ENCODE measurements around the gene PIN4.
"Not testable (repeated sequence)": the region's sequence is repeated elsewhere in the genome, so short reads cannot be mapped to it uniquely, and the experiment has no call there.

Gene PIN4

DNA sequence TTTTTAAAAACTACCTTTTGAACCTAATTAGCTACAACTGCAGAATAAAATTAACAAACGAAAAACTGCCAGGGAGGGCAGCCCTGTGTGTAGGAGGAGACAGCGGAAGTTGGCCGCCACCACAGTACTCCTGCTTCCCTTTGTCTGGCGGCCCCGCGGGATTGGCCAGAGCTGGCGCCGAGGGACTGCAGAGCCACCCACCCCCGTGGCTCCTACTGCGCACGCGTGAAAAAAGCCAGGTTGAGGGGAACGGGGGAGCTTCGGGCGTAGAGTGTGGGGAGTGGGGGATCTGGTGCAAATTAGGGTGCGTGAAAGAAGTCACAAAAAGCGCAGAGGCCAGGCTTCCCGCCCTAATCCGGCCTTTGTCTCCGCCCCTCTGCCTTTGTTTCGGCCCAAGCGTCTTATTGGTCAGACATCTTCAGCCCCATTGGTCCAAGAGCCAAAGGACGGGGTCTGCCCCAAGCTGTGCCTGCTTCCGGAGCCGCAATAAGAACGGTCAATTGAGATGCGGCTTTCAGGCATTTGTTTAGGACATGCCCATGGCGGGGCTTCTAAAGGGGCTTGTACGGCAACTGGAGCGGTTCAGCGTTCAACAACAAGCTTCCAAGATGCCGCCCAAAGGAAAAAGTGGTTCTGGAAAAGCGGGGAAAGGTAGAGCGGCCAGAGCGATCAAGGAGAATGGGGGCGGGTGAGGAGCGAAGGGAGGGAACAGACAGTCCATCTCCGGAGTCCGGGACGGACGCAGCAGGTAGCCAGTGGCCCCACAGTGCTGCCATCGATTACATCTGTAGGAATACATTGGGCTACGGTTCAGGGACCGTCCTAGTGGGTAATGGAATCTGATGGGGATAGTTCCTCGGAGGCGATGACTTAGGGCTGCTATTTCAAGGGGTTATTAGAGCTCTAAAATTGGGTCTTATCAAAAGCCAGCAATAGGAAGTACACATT is at the start of gene PIN4:
PIN4 (plus strand) TSS at position 580 of the 948 bp plus-strand sequence; CDS start at position 609, 29 bp downstream.
- DNase-seq: peak; percentile 97

DNA sequence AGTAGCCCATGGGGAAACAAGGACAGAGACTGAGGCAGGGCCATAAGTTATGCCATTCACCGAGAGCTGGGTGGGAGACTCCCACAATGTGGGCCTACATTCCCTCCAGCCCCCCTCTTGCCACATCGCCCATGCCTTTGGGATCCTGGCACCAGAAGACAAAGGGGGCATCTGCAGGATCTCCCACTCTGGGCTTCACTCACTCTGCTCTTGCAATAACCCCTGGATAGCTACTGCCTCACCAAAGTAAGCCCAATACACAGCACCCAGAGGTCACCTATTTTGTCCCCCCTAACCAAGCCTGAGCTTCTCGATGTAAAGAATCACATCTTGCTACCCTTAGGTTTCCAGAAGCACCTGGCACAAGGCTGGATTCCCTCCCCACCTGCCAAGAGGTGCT is 49.1 kb upstream of the PIN4 start:
- no peak for DNase-seq

DNA sequence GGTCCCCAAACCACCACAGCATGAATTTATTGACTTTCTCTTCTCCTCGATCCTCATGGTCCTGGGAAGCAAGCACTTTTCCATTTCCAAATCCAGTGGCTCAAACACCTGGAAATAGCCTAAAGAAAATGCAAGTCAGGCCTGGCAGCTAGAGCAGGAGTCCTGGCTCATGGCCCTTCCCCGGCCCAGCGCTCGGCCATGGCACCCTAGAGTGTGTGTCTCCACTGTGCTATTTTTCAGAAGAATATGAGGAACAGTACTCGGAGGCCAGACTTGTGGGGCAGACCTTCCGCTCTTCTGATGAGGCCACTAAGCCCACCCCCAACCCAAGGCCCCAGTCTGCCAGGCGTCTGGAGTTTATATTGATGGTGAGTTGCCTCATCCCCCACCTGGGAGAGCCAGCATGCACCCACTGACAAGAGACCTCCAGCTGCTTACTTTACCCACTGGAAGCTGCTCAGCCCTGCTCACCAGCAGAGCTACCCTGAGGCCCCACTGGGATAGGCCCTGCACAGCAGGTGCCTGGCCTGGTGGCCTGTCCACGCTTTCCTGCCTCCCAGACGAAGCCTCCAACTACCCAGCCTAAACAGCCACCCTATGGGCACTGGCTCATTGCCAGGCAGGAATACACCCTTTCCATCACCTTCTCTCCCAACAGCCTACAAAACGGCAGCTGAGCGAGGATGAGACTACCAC is 47.6 kb upstream of the PIN4 start:
- no peak for DNase-seq

DNA sequence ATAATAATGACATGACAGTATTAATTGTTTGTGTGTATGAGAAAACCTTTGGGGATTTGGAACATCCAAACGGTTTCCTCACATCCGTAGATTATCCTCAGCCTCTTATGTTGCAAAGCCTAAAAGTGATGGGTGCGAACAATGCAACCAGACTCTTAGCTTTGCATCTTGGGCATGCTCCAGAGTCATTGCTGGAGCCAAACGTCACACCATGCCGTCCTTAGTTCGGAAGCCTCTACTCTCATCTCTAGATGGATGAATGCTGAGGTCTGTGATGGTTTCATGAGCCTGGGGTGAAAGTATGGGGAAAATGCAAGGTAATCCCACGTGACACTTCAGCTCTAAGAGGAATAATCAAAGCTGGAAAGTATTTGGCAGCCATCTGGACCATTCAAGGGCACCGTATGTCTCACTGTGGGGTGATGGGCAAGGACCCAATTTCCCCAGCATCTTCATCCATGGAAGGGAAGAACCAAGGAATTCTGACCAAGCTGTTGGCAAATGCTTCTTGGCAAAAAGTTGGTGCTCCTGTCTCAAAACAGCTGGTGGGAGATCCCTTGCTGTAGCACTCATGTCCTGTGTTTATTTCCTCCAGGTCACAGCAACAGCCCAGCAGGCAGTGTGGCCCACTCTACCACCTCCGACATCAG is 43.6 kb upstream of the PIN4 start:
- no peak for DNase-seq

DNA sequence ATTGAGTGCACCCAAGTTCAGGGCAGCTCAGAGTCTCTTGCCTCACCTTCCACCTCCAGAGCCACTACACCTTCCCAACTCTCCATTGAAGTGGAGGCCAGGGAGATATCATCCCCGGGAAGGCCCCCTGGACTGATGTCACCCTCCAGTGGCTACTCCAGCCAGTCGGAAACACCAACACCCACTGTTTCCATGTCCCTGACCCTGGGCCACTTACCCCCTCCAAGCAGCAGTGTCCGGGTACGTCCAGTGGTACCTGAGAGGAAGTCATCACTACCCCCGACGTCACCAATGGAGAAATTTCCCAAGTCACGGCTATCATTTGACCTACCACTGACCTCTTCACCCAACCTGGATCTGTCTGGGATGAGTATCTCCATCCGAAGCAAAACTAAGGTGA is 42.0 kb upstream of the PIN4 start:
- no peak for DNase-seq

DNA sequence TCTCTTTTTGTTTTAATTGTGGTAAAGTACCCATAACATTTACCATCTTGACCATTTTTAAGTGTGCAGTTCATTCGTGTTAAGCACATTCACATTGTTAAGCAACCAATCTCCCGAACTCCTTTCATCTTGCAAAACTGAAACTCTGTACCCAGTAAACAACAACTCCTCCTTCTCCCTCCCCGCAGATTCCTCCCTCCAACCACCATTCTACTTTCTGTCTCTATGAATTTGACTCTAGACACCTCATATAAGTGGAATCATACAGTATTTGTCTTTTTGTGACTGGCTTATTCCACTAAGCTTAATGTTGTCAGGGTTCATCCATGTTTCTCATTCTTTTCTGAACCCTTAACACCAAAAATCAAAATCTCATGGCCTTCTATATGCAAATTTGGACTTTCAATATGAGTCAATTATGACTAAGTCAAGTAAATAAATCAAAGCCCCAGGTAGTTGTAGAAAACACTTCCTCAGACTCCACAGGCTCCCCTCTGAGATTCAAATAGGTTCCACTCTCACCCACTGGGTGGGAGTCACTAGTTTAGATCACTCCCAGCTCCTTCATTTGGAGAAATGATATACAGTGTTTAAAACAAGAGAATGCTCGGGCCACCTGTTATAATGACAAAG is 40.1 kb upstream of the PIN4 start:
- no peak for DNase-seq

DNA sequence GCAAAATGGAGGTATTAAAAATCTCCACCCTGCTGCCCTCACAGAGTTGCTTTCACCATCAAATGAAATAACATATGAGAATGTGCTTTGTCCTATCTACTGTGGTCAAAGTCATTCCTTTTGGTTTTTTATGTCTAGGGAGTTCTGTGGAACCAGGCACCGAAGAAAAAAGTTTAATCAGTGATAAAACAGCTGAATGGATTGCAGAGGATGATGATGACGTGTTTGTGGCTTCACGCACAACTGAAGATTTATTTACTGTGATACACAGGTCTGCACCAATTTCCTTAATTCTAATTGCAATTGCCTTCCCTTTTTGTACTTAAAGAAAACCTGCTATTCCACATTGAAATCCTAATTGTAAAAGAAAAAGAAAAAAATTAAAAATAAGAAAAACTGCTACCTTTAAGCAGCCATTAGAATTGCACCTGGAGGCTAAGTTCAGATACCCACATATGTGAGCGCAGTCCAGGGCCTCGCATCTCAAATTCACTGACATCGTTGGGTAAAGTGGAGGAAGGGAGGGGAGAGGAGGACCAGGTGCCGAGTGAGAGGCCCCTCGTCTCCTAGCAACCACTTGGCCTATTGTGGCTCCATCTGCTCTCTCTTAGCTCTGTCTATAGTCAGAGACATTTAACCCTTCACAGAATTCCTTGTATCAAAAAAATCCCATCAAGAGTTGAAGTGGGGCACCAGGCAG is 39.3 kb upstream of the PIN4 start:
- peak; percentile 70 for DNase-seq

DNA sequence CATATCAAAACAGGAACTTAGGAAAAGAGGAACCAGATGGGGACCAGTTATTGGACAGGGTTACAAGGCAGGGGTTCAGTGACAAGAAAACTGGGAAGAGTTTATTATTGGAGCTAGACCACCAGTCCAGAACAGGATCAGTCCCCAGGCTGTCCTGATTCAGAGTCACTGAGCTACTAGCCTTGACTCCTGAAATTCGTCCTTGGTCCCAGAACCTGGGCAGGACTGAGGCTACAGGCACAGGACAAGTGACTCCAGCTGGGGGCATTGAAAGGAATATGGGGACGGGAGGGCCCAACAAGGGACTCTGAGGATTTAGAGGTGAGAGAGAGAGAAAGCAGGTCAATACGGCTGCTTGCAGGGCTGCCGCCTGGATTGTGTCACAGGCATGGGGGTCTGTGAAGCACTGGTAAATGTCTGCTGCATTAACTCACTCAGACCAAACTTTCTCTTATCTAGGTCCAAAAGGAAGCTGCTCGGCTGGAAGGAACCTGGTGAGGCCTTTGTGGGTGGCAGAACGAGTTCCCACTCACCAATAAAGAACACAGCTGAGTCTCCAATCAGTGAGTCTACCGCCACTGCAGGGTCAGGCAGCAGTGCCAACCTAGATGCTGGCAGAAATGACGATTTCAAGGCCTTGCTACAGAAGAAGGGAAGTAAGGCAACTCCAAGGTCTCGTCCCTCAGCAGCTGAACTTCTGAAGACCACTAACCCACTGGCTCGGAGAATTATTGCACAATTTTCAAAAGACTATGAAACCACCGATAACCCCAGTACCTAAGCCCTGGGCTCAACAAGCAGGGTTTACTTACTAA is 38.6 kb upstream of the PIN4 start:
- no peak for DNase-seq

DNA sequence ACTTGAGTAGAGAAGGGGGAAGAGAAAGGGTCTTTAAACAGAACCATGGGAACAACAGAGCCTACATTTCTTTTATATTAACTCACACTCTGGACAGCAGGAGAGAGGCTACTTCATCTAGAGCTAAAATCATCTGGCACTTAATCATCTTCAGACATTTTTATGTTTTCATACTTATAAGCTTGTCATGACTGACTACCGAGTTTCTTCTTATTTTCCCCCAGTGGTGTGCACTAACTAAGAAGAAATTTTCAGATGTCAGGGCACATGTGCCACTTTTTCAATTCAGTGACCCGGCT is 38.0 kb upstream of the PIN4 start:
- no peak for DNase-seq

DNA sequence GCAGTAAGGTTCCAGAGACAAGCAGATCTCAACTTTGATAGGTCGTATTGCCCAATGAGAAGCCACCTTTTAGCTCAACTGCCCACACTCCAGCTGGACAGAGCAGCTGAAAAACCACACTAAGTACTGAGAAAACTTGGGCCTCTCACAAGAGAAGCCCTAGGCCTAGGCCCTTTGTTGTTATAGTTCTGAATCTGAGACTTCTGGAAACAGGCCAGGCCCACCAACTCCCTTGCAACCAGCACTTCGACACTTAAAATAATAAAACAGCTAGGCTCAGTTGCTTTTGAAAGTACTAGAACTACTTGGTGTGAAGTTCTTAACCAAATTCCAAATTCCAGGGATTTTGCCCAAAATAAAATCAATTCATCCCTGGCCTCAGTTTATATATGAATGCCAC is 36.4 kb upstream of the PIN4 start:
- DNase-seq: no peak

DNA sequence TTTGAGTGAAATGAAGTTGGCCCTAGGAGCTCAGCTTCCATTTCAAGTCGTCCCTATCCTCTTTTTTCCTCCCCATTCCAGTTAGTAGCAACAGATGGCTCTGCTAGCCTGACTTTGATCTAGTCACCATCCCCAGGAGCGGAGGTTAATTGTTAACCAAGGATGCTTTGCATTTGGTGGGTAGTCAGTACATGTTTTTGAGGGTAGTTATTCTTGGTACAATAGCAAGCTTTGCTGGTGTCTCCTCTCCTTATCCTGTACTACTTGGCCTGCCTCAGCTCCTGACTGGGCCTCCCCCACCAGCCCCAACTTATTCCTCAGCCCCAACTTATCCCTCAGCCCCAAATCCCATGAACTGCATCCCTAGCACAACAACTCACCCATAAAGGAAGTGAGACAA is 35.0 kb upstream of the PIN4 start:
- no peak for DNase-seq

DNA sequence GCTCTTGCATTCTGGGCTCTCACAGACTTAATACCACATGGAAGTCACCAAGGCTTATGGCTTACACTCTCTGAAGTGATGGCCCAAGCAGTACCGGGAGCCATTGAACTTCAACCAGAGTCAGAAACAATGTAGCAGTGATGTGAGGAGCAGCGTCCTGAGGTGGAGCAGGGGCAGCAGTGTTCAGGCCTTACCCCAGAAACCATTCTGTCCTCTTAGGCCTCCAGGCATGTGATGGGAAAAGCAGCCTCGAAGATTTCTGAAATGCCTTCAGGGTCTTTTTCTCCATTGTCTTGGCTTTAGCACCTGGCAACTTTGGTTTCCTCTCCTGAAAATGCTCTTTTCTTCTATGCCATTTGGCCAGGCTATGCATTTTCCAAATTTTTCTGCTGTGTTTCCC is 22.8 kb upstream of the PIN4 start:
- no peak for DNase-seq

DNA sequence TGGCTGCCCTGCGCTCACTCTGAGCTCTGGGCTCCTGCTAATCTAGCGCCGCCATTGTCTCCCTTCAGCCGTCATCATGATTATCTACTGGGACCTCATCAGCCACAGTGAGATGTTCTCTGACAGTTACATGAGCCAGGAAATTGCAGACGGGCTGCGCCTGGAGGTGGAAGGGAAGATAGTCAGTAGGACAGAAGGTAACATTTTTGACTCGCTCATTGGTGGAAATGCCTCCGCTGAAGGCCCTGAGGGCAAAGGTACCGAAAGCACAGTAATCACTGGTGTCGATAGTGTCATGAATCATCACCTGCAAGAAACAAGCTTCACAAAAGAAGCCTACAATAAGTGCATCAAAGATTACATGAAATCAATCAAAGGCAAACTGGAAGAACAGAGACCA is 21.8 kb upstream of the PIN4 start:
- DNase-seq: no peak

DNA sequence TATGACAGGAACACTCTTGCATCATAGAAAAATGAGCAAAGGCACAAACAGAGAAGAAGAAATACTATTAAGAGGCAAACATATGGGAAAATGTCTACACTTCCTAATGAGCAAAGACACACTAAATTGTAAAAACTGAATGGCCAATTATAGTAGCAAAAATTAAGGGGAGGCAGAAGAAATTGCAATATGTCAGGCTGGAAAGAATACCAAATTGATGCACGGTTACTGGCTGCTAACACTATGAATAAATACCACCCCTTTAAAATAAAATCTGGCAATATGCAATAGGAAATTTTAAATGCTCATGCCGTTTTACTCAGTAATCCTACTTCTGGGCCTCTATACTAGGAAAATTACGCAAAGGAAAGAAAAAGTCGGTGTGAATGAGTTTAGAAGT is 16.0 kb upstream of the PIN4 start:
- no peak for DNase-seq

DNA sequence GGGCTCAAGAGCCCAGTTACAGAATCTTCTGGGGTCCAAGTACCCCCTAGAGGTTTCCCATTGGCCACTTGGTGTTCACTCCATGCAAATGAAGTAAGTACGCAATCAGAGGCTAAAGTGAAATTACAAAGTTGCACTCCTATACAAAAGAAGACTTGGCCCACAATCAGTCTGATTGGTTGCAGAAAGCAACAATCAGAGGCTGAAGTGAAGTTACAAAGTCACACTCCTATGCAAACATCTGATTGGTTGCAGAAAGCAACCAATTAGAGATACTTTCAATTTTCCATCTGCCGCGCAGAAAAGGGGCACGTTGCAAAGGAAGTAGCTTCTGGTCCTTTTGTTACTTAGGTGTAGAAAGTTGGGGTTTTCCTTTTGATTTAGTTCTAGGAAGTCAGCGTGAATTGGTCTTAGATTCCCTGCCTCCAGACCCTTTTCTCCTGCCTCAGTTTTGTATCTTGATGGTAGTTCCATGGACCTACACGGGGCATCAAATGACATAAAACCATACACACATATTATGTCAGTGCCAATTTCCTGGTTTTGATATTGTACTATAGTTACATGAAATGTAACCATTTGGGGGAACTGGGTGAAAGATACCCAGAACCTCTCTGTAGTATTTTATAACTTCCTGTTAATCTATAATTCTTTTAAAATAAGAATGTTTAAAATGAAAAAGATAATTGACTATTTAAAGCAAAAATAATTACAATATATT is 12.4 kb upstream of the PIN4 start:
- DNase-seq: no peak

DNA sequence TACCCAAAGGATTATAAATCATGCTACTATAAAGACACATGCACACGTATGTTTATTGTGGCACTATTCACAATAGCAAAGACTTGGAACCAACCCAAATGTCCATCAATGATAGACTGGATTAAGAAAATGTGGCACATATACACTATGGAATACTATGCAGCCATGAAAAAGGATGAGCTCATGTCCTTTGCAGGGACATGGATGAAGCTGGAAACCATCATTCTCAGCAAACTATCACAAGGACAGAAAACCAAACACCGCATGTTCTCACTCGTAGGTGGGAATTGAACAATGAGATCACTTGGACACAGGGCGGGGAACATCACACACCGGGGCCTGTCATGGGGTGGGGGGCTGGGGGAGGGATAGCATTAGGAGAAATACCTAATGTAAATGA is 5.3 kb upstream of the PIN4 start:
- not testable (repeated sequence) for DNase-seq

DNA sequence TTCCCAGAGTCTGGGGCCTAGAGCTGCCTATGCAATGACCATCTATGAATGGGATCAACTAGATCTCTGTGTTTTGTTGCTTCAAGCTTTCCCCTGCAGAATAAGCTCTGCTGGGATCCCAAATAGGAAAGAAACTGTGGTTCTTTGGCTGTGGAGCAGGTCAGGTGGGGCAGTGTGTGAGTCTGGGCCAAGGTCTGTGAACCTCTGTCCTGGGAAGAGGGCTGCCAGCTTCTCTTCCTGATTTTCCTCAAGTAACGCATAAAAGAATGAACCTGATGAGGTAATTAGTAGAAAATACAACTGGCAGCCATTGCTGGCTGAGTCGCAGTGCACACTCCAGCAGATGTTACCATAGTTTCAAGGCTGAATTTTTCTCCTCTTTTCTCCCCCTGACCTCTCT is 4.6 kb upstream of the PIN4 start:
- no peak for DNase-seq

DNA sequence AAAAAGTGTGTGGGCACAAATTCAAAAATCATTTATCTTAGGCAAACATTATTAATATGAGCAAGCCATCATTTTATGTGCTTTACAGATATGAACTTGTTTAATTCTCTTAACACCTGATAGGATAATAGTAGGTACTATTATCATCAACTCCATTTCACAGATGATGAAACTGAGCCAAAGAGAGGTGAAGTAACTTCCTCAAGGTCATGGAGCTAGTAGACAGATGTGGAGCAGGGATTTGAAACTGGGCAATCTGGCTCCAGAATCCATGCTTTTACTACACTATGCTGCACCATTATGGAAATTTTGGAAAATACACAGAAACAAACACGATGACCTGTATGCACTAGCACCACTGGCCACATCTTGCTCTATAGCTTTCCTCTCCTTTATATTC is 1.0 kb upstream of the PIN4 start:
- no peak for DNase-seq

DNA sequence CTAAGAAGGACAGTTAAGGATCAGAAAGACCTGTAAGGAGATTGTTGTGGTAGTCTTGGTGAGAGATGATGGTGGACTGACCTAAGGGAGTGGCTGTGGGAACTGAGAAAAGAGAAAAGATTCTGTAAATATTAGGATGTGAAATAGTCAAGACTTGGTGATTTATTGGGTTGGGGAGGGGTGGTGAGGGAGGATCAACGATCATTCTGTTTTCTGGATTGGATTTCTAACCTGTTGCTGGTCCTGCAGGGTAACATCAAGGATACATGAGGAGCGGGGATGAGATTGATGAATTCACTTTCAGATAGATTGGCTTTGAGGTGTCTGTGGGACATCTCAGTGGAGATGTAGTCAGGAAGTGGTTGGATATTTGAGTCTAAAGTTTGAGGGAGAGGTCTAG is 1.4 kb downstream of the PIN4 start:
- no peak for DNase-seq

DNA sequence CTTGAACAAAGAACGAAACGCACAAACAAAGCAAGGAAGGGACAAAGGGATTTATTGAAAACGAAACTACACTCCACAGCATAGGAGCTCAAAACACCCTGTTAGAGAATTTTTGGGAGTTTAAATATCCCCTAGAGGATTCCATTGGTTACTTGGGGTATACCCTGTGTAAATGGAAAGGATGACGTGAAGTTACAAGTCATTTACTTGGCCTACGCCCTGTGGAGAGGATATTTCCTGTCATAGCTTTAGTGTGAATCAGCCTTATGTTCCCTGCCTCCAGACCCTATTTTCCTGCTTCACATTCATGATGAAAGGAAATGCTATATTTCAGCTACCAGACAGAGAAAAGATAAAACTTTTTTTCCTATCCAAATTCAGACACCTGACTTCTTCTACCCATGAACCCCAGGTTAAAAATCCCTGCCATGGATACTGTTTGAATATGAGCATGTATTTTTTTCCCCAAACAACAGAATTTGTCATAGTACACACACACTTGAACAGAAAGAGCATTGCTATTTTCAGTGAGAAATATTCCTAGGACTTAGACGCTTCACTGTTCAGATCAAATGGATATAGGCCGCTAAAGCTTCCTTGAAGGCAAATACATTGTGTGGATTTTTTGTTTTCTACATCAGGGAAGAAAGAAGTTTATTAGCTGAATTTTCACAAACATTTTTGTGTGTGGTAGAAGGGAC is 20.4 kb downstream of the PIN4 start:
- DNase-seq: no peak
